GM23338 (cell line): ENCODE results near the gene USP6. TPM values are rescaled to one million over a fixed set of nuclear protein-coding genes. Genes with fewer than 3 reads are reported as not detected.

Source experiments
- ATAC-seq: fragments of 200-7000 bp; cut with Tn5 transposase; 3 replicates; pipeline ENCODE4 v1.9.1; 2020
- DNase-seq: peaks from one replicate; pipeline ENCODE4 v3.0.0-alpha.2; 2015; ENCODE audit warnings: low spot score
- H2AFZ ChIP-seq: fragments of 200-600 bp; sonication (generic); 2 replicates; pipeline ENCODE4 v1.8.0; 2016; ENCODE audit warnings: antibody characterized with exemption, mild to moderate bottlenecking, moderate library complexity
- H3F3A ChIP-seq: fragments of 200-600 bp; sonication (generic); replicated peaks from 2 replicates; pipeline ENCODE4 v1.8.0; 2017; ENCODE audit warnings: antibody characterized with exemption, mixed run types, low read depth
- H3K27ac ChIP-seq: fragments of 200-600 bp; sonication (generic); 2 replicates; pipeline ENCODE4 v1.6.1; 2016; ENCODE audit warnings: low read depth
- H3K27me3 ChIP-seq: fragments of 200-600 bp; sonication (generic); 2 replicates; pipeline ENCODE4 v1.8.0; 2016; ENCODE audit warnings: mild to moderate bottlenecking, mixed run types, moderate library complexity; ENCODE audit not compliant: insufficient read depth
- H3K36me3 ChIP-seq: fragments of 200-600 bp; sonication (generic); 2 replicates; pipeline ENCODE4 v1.8.0; 2016; ENCODE audit warnings: mild to moderate bottlenecking; ENCODE audit not compliant: insufficient read depth
- H3K4me1 ChIP-seq: fragments of 200-600 bp; sonication (generic); 2 replicates; pipeline ENCODE4 v1.8.0; 2016; ENCODE audit warnings: mild to moderate bottlenecking, moderate library complexity; ENCODE audit not compliant: insufficient read depth
- H3K4me2 ChIP-seq: fragments of 200-600 bp; sonication (generic); 2 replicates; pipeline ENCODE4 v1.7.1; 2017; ENCODE audit warnings: mixed run types
- H3K4me3 ChIP-seq: fragments of 200-600 bp; sonication (generic); 2 replicates; pipeline ENCODE4 v1.6.1; 2016; ENCODE audit warnings: mixed run types
- H3K79me2 ChIP-seq: fragments of 200-600 bp; sonication (generic); replicated peaks from 2 replicates; pipeline ENCODE4 v1.8.0; 2017; ENCODE audit warnings: mild to moderate bottlenecking; ENCODE audit not compliant: insufficient read depth
- H3K9me2 ChIP-seq: fragments of 200-600 bp; sonication (generic); 2 replicates; pipeline ENCODE4 v1.8.0; 2017; ENCODE audit not compliant: insufficient read depth
- H4K20me1 ChIP-seq: fragments of 200-600 bp; sonication (generic); replicated peaks from 2 replicates; pipeline ENCODE4 v1.8.0; 2017; ENCODE audit warnings: mild to moderate bottlenecking; ENCODE audit not compliant: insufficient read depth
- H3K27ac Mint-ChIP-seq: 2 replicates; pipeline ENCODE4 v1.8.0; 2020; ENCODE audit warnings: inconsistent platforms, mild to moderate bottlenecking, moderate library complexity, mixed read lengths
- H3K27me3 Mint-ChIP-seq: 3 replicates; pipeline ENCODE4 v1.8.0; 2022; ENCODE audit warnings: low read depth, mild to moderate bottlenecking, moderate library complexity, mixed read lengths, inconsistent platforms; ENCODE audit not compliant: insufficient read depth, poor library complexity
- H3K36me3 Mint-ChIP-seq: 3 replicates; pipeline ENCODE4 v1.8.0; 2021; ENCODE audit warnings: low read depth, mild to moderate bottlenecking, inconsistent platforms, moderate library complexity, mixed read lengths
- H3K4me1 Mint-ChIP-seq: 3 replicates; pipeline ENCODE4 v1.8.0; 2020; ENCODE audit warnings: mild to moderate bottlenecking, inconsistent platforms, mixed read lengths
- H3K4me3 Mint-ChIP-seq: 3 replicates; pipeline ENCODE4 v1.8.0; 2021; ENCODE audit warnings: moderate library complexity, mild to moderate bottlenecking, inconsistent platforms, mixed read lengths
- H3K9me3 Mint-ChIP-seq: 3 replicates; pipeline ENCODE4 v1.8.0; 2020; ENCODE audit warnings: moderate library complexity, mild to moderate bottlenecking, inconsistent platforms, mixed read lengths
- CREB1 ChIP-seq: fragments of 250-450 bp; sonication (Bioruptor Pico); IDR thresholded peaks from 2 replicates; pipeline ENCODE4 v1.5.0; 2020; ENCODE audit warnings: low read depth, mild to moderate bottlenecking, moderate library complexity
- CTCF ChIP-seq, 2 experiments: fragments of 200-600 bp in 1 of 2; sonication (generic) in 1 of 2; conservative IDR thresholded peaks; 2 replicates each; pipeline versions ENCODE4 v1.5.1 to v1.6.1; 2016 to 2017; ENCODE audit warnings: antibody characterized with exemption in 2 of 2, low read depth in 2 of 2, mild to moderate bottlenecking in 2 of 2, moderate library complexity in 1 of 2
- ETS1 ChIP-seq: IDR thresholded peaks from 2 replicates; pipeline ENCODE4 v1.6.1; 2016; ENCODE audit warnings: antibody characterized with exemption
- EZH2 ChIP-seq: fragments of 200-600 bp; sonication (generic); IDR thresholded peaks from one replicate; pipeline ENCODE4 v1.8.0; 2017; ENCODE audit warnings: antibody characterized with exemption, mild to moderate bottlenecking, low read depth; ENCODE audit not compliant: unreplicated experiment
- POLR2AphosphoS5 ChIP-seq: IDR thresholded peaks from 2 replicates; pipeline ENCODE4 v1.6.1; 2016; ENCODE audit warnings: antibody characterized with exemption, low read depth
- STAT1 ChIP-seq: IDR thresholded peaks from one replicate; pipeline ENCODE4 v1.6.1; 2016; ENCODE audit warnings: antibody characterized with exemption; ENCODE audit not compliant: unreplicated experiment
- ZNF114 ChIP-seq: fragments of 250-450 bp; sonication (Bioruptor Pico); IDR thresholded peaks from 2 replicates; pipeline ENCODE4 v1.5.0; 2020; ENCODE audit warnings: mild to moderate bottlenecking, moderate library complexity
- polyA plus RNA-seq: library from polyadenylated mRNA; unstranded; fragments of >200 nt; fragmentation: Nextera tagmentation; extraction: Ambion mirVana; gene quantifications from 2 replicates; pipeline ENCODE4 v1.2.1, GENCODE V29; 2016
- total RNA-seq: library from RNA; depleted of rRNA; stranded (reverse); fragments of >200 nt; shearing (Covaris generic); gene quantifications from 2 replicates; pipeline ENCODE4 v1.2.3, GENCODE V29; 2014

Gene USP6
- total and polyA plus RNA-seq, 2 experiments from 2014 or later = 0.94 to 1.3 TPM

DNA sequence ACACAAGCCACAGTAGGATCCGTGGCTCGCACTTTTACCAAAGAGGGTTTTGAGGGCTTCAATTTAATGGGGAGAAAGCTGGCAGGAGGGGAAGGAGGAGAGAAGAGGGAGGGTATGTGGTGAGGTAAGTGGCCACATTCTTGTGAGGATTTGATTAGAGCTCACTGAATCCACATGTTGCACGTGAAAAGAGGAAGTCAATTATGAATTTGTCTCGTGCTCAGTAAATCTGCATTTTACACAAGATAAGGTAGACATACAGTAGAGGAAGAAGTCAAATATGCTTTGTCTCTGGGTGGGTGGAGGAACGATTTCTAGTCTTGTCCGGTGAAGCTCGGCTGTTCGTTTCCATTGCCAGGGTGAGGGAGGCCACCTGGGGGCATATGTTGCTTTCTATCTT lies 5.0 kb upstream of the USP6 start:
- Histone ChIP-seq H3K4me2 (peak overlapping the region; percentile 82), H3K9me2 (no peaks in the 10 kb centered on the region), H3K4me3 (peak overlapping the region; percentile 77), H3K27me3 (peaks cover 11% of the 10 kb centered on the region), H3K27ac (no peak overlapping the region), H3K36me3 (peaks cover 40% of the 10 kb centered on the region), H3F3A (0 out of 2 replicates have a peak, but pooled peaks cover 4% of the 10 kb centered on the region), H2AFZ (peak overlapping the region; percentile 93; the same call in 1 of the 2 replicates), H3K4me1 (peaks cover 11% of the 10 kb centered on the region), H3K79me2 (peaks cover 27% of the 10 kb centered on the region), H4K20me1 (peaks cover 6% of the 10 kb centered on the region)
- Mint-ChIP-seq H3K4me1 (peaks cover 6% of the 10 kb centered on the region), H3K27ac (peak overlapping the region; percentile 28), H3K27me3 (peaks cover 11% of the 10 kb centered on the region), H3K9me3 (peaks cover 22% of the 10 kb centered on the region; the same call in 2 of the 3 replicates), H3K4me3 (peak overlapping the region; percentile 80), H3K36me3 (peaks cover 60% of the 10 kb centered on the region)
- TF ChIP-seq EZH2 = no peak
- 0 out of 4 replicates have a peak, but pooled peaks of 1 of the 2 experiments have one; percentile 8 for TF ChIP-seq CTCF (conservative IDR thresholded peaks at IDR 0.05; ENCODE audit: low read depth in 2 of 2)
- no peak for TF ChIP-seq STAT1
- peak; percentile 27 for DNase-seq
- ATAC-seq = no peak

GRCh38 chr17:5111402-5112204 lies 4.2 kb upstream of the USP6 start, which contains the start of gene ZNF232:
ZNF232 (minus strand) TSS chr17:5111878; CDS start chr17:5111822, 56 bp downstream.
- peak within 1 kb of the TSS; percentile 77 for H3K4me3 ChIP-seq
- peaks cover 33% of the 10 kb centered on the region for H3K36me3 ChIP-seq
- Mint-ChIP-seq H3K9me3 (peaks cover 14% of the 10 kb centered on the region; the same call in 2 of the 3 replicates), H3K4me3 (peak within 1 kb of the TSS; percentile 80), H3K27me3 (peaks cover 15% of the 10 kb centered on the region), H3K4me1 (peaks cover 6% of the 10 kb centered on the region), H3K27ac (peak within 1 kb of the TSS; percentile 97), H3K36me3 (peaks cover 52% of the 10 kb centered on the region)
- H3K79me2 ChIP-seq = peaks cover 27% of the 10 kb centered on the region
- peak within 1 kb of the TSS; percentile 94 for H3K27ac ChIP-seq
- peaks cover 17% of the 10 kb centered on the region for H3K27me3 ChIP-seq
- peaks cover 11% of the 10 kb centered on the region for H3K4me1 ChIP-seq
- peaks cover 6% of the 10 kb centered on the region for H4K20me1 ChIP-seq
- 0 out of 2 replicates have a peak, but pooled peaks cover 4% of the 10 kb centered on the region for H3F3A ChIP-seq
- TF ChIP-seq POLR2AphosphoS5 (peak; percentile 88), CREB1 (CRISPR knock-in tag) (peak; percentile 32), ETS1 (peak; percentile 87), ZNF114 (CRISPR knock-in tag) (no peak)
- ATAC-seq (peak; percentile 92), DNase-seq (peak; percentile 98)
- H2AFZ ChIP-seq = peak within 1 kb of the TSS; percentile 94
- H3K4me2 ChIP-seq = peak within 1 kb of the TSS; percentile 82
- H3K9me2 ChIP-seq = no peaks in the 10 kb centered on the region
